IPS DF 19.7 (cell line): Measurements from ENCODE around the gene C1QL1.

Experiments
- DNase-seq: peaks from one replicate; pipeline ENCODE4 v3.0.0-alpha.2; 2013; ENCODE audit warnings: low read depth, low spot score

C1QL1 gene

GRCh38 chr17:44932096-44932786 lies 35.9 kb downstream of the C1QL1 start:
- DNase-seq: no peak

DNA sequence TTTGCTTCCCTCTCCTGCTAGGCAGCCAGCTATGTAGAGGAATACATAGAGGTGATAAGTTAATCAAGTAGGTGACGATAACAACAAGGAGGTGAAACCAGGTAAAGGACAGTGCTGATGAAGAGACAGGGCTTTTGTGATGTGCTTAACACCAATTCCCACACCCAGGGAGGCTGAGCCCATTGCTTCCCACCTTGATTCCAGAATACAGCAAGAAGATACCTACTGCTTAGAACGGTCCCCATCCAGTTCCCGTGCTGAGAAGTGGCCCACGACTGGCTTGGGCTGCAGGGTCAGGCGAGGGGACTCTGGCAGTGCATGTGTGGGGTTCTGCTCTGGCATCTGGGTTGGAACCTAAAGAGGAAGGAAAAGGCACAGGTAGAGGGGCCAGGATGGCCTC lies 36.7 kb downstream of the C1QL1 start:
- DNase-seq: no peak

DNA sequence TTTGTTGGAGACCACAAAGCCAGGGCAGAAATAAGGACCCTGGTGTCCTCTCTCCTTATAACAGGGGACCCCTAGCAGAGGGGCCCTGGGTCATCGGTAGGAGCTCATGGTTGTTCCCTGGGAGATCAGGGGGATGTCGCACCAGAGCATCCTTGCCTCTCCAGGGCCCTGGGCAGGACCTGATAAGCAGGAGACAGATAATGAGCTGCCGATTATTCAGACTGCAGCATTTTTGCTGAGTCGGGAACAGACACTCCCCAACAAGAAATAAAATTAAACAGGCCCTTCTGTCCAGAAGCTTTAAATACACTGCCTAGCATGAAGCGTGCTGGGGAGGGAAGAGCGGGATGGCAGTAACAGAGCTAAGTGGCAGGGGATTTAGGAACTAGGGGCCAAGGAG lies 37.4 kb downstream of the C1QL1 start:
- DNase-seq: no peak

GRCh38 chr17:44928950-44929720 lies 39.0 kb downstream of the C1QL1 start:
- no peak for DNase-seq

- DNase-seq: no peak
These were observed 40.0 kb downstream of the C1QL1 start for GRCh38 chr17:44928136-44928535.

DNA sequence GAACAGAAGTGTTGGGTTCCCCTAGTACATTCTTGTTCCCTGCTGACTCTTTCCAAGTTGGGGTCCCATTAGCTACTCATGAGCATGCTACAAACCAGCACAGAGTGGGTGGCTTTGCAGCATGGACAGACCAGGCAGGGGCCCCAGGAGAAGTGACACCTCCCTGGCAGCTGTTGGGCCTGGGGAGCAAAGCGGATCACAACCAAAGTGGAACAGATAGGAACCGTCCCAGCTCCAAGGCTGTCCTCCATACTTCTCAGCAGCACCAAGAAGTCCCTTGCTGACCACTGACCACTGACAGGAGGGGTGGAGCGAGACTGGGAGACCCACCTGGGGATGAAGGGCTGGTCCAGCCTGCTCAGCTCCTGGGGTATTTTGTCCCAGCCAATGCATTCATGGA lies 40.4 kb downstream of the C1QL1 start:
- DNase-seq: no peak

DNA sequence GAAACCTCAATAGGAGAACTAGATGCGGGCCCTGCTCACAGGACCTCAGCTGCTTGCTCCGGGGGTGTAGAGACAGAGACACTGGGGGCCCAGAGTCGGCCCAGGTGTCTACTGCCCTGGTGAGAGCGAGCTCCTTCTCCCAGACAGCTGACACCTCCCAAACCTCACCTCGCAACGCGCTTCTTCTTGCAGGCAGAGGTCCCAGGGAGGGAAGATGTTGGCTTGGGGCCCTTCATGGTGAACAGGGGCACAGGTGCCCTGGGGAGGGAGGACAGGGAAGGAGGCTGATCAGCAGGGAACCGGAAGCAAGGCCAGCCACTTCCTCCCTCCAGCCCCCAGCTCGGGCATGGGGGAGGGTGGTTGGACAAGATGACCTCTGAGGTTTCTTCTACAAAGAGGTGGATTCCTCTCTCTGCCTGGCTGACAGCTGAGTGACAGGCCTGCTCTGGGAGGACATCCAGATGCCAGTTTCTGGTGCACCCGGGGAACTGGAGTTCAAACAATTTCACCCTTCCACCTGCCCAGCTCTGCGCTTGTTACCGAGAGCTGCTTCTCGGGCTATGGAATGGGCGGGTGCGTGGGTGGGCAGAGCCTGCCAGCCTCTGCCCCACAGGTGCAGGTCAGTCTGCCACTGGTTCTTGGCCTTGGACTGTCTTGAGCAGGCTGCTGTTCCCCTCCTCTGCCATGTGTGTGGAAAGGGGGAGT lies 41.1 kb downstream of the C1QL1 start:
- no peak for DNase-seq

GRCh38 chr17:44925731-44926697 lies 42.1 kb downstream of the C1QL1 start:
- DNase-seq: no peak

DNA sequence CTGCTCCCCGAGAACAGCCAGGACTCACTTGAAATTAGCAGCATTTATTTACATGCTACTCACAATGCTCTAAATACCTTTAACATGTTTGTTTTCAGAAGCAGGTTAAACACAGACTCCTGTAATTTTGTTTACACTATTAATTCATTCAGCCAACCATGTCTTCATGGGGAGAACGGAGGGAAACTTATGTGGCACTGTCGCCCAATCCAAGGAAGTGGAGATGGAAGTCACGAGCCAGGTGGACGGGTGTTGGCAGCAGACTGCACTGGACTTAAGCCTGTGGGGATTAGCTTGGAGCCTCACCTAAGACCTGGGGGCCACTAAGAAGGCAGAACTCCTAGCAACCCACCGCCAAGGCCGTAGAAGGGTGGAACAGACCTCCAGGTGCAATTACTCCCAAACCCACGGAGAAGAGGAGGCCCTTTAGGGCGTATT lies 44.0 kb downstream of the C1QL1 start:
- DNase-seq: no peak

GRCh38 chr17:44922746-44923470 lies 45.2 kb downstream of the C1QL1 start:
- no peak for DNase-seq

GRCh38 chr17:44922136-44922535 lies 46.0 kb downstream of the C1QL1 start:
- no peak for DNase-seq

DNA sequence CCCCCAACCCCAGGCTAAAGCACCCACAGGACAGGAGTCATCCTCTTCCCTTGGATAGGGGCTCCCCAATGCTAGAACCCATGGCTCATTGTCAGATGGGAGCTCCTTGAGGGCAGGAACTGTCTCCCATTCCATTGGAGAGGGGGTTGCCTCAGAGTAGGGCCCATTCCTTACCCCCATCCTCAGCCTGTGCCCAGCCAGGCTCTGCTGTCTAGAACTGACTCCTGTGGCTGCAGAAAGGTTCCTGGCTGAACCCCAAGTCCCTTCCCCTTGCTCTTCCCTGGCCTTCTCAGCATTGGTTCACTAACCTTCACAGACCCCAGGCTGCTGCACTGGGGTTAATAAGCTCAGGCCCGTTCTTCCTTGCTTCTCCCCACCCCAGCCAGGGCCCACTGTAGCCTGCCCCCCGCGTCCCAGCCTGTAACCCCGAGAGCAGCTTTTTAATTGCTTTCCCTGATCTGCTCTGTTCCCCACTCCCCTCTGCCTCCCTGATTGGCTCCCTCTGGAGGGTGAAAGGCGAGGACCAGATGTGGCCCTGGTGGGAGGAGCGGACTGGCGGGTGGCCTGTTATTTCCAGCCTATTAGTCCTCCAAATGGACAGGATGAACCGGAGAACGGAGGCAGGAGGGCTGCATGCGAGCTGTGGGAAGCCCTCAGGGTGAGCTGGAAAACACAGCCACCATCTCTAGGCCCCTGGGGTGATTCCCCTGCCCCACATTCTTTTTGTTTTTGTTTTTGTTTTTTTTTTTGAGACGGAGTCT lies 46.8 kb downstream of the C1QL1 start:
- DNase-seq: no peak

DNA sequence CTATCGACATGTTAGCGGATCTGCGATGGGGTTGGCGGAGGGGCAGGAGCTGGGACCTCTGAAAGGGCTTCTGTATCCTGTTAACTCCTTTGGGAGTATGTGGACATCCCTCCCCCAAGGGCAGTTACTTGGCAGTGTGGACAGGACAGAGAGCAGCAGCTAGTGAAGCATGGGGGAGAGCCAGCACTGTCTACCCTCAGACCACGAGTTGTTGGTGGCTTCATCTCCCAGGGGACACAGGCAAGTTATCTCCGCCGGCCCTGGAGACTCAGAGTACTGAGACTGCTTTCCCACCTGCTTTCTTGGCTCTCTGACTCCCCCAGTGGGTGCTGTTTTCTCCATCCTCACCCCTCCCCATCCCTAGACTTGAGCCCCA lies 47.5 kb downstream of the C1QL1 start:
- DNase-seq: no peak

DNA sequence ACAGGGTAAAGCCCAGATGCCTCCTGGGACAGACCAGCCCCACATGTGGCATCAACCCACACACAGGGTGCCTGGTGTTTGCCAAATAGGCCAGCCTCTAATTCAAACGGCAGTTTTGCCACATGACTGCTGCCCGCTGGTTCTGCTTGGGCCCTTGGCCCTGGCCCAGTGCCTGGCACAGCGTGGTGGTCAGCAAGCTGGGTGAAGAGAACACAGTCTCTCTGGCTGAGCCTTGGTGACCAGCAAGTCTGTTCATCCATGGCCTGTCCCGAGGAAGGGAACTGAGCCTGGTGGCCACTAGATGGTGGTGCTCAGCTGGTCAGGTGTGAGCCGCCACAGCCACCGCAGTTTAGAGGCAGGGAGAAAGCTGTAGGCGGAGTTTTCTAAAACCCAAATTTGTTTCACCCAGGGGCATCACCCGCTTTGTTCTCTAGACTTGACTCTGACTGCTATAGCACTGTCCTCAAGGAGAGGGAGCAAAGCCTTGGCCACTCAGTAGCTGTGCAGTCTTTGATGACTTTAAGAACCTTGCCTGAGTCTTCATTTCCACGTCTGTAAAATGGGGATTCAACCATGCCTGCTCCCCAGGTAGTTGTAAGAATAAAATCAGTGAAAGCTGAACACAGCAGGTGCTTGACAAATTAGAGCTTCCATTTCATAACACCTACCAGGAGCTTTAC lies 48.1 kb downstream of the C1QL1 start:
- no peak for DNase-seq

GRCh38 chr17:44919411-44919810 lies 48.7 kb downstream of the C1QL1 start:
- DNase-seq: no peak

DNA sequence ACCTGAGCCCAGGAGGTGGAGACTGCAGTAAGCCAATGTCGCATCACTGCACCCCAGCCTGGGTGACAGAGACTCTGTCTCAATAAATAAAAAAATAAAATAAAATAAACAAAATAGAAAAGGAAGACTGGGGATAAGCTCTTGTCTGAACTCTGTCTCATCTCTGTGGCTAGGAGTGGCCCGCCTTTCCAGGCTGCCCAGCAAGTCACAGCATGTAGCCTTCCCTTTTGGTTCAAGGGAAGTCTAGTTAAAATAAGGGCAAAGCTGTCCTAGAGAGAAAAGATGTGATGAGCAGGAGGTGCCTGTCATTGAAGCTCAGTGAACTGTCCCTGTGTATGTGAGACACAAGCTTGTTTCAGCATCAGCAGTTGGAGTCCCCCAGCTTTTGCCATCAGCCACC lies 50.1 kb downstream of the C1QL1 start:
- no peak for DNase-seq

DNA sequence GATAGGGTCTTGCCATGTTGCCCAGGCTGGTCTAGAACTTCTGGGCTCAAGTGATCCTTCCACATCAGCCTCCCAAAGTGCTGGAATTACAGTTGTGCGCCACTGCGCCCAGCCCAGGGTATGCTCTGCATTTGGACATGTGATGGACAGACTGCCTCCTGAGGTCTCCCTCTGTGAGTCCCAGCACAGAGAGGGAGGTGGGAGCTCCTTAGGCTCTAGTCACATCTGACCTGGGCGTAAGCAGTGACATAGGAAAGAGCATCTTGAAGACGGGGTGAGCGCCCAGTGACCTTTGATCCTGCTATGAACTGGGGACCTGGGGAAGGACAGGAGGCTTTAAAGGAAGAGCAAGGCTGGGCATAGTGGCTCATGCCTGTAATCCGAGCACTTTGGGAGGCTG lies 50.6 kb downstream of the C1QL1 start:
- no peak for DNase-seq

DNA sequence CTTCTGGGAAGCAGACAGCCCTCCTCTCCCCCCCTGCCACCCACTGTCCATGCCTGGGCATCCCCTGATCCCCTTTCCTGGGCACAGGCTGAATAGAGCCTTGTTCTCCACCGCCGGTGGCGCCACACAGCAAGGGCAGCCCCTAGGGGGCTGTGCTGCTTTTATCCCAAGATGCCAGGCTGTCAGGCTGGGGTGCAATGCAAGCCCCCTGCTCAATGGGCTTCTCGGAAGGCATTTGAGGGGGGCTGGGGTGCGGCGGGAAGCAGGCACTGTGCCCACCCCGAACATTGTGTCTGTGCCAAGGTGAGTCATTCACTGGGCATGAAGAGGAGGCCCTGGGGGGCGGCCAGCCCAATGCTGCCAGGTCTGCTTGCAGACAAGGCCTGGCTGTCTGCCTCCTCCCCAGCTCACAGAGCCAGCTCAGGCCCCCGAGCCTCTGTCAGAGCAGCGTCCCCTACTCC lies 51.3 kb downstream of the C1QL1 start:
- DNase-seq: no peak
